ENCODE measurements around the gene SEC16A. TPM values are rescaled to one million over a fixed set of nuclear protein-coding genes. Genes with fewer than 3 reads are reported as not detected.

The SEC16A gene
- polyA plus RNA-seq, 3 donors: 63.2 to 66.9 (median 63.5) TPM

DNA sequence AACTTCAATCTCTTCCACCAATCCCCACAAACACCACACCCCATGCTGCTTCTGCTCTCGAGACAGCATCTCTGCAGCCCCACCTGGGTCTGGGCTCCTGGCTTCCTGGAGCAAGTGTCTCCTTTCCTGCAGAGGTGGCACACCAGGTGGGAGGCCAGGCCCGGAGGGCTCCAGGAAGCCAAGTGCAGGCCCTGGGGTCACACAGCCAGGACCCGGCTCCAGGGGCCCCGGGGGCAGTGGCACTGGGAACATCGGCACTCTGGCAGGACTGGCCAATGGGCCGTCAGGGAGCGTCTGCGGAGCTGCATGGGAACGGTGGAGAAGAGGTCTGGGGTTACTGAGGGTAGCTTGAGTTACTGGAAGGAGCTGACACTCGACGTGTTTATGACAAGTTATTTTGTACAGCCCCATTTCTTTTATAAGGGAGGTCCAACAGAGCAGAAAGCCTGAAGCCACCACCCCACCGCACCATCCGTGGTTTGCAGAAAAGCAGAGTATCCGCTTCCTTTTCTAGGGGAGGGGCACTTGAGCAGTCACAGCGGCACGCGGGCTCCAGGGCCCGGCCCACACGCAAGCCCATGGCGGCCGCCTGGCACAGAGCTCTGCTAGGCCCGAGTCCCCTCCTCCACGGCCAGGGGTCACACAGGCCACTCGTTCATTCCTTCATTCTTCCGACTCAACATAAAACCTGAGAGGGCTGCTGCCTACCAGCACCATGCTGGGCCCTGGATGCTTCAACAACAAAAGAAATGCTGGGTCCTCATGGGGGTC, 28.6 kb downstream of the SEC16A start:
- no peak for DNase-seq (ENCODE audit: extremely low read depth in 1 of 11, low read depth in 9 of 11, low spot score in 4 of 11)

DNA sequence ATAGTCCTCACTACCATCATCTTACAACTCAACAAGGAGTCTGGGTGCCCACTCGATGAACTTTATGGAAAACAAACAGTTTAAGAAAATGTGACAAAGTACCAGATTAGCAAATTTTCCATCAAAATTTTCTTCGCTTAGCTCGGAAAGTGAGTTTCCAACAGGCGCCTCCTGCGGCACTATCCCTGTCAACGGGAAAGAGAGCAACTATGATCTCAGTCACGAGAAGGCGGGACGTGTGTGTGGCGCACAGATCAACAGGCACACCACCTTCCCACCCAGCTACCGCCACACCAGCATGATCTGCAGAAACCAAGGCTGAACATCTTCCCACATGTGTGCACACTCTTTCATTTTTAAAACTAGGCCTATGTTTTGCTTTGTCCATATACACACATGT, 29.5 kb downstream of the SEC16A start:
- DNase-seq (ENCODE audit: extremely low read depth in 1 of 11, low read depth in 9 of 11, low spot score in 4 of 11): no peak

DNA sequence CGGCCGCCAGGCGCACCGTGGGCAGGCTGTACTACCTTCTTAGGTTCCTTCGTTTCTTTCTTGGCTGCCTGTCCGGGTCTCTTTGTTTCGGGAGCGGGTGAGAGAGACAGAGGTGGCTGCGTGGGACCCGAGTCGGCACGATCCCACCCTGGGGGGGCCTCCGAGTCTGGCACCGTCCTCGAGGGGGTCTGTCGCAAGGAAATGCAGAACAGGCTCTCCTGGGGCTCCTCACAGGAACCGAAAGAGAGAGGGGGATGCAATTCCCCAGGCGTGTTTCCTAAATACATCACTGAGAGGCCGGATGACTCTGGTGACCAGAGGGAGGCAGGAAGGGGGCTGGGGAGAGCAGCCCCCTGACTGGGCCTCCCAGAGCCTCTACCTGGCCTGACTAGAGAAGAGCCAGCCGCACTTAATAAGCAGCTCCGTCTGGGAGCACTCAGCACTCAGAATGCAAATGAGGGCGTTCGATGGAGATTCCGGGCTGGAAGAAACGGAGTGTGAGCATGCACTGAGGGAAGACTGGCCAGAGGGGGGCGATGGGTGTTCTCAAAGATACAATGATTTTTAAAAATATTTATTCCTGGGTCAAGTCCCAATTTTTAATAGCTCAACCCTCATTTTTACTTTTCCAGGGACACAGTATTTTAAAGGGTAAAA, 31.5 kb downstream of the SEC16A start:
- DNase-seq (ENCODE audit: extremely low read depth in 1 of 11, low read depth in 9 of 11, low spot score in 4 of 11): no peak

DNA sequence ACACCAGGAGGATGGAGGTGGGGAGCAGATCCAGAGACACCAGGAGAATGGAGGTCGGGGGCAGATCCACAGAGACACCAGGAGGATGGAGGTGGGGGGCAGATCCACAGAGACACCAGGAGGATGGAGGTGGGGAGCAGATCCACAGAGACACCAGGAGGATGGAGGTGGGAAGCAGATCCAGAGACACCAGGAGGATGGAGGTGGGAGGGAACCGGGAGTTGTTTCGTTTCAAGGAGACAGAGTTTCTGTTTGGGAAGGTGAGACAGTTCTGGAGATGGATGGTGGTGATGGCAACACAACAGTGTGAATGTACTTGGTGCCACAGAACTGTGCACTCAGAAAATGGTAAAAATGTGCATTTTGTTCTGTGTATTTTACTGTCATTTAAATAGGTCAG, 34.2 kb downstream of the SEC16A start:
- no peak for DNase-seq (ENCODE audit: extremely low read depth in 1 of 11, low read depth in 9 of 11, low spot score in 4 of 11)

DNA sequence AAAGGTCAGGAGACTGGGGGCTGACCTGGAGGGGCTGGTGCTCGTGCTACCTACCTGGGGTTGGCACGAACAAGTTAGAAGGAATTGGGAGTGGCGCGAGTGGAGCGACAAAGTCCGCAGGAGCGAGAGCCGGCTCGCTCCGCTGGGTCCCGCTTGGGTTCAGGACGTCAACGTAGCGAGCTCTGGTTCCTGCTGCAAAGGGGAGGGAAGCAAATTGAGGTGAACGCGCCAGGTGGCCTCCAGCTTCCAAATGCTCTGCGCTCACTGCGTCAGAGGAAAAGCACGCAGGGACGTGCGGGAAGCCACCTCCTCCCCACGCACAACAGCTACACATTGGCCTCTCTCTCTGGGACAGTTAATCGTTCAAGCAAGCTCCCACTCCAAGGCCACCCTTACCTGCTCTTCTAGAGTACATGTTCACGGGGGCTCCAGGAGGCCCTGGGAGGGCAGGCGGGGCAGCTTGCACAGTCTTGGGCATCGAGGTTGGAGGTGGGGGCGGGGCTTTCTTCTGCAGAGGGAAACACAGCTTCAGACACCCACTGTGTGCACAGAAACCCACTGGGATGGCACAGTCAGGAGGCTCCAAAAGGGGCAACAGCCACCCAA, 35.6 kb downstream of the SEC16A start:
- no peak for DNase-seq (ENCODE audit: extremely low read depth in 1 of 11, low read depth in 9 of 11, low spot score in 4 of 11)

DNA sequence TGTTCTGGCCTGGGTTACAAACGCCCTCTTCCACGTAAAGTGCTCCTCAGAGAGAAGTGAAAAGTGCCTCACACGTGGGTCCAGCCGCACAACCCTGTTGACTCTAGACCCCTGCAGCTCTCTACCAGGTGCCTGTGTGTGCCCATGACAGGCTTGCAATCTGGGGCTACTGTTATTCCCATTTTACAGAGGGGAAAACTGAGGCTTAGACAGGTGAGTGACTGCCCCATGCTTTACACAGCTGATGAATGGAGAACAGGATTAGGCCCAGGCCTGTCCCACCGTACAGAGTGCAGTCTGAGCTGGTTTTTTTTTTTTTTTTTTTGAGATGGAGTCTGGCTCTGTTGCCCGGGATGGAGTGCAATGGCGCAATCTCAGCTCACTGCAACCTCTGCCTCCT, 37.0 kb downstream of the SEC16A start:
- DNase-seq (ENCODE audit: extremely low read depth in 1 of 11, low read depth in 9 of 11, low spot score in 4 of 11): no peak

DNA sequence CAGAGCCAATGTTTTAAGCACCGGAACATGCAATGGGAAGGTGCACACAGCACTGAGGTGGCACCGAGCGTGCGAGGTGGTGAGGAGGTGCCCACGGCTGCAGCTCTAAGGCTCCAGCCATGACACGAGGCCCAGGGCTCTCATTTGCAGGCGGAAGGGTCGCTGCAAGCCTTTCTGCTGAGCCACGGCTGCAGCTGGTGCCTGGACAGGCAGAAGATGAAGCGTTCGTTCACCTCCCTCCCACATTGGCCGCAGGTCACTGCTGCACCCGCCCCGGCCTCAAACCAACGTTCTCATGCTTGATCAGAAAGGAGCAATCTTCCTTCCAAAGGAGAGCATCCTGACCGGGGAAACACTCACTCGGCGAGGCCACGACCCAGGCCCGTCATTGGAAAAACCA, 38.7 kb downstream of the SEC16A start:
- DNase-seq (ENCODE audit: extremely low read depth in 1 of 11, low read depth in 9 of 11, low spot score in 4 of 11): no peak

DNA sequence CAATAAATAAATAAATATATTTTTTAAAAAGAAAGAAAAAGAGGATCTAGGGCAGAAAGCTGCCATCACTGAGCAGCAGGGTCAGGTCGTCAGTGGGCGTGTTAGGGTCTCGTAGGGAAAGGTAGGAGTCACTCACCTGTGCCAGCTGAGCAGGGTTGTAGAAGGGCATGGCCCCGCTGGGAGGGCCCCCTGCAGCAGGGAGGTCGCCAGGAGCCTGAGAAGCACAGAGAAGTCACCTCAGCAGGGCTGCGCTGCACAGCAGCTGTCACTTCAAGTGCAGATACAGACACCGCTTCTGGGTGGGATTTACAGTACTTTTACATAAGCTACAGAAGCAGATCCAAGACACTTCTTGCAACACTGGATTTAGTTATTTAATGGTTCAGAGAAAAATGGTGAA, 39.2 kb downstream of the SEC16A start:
- no peak for DNase-seq (ENCODE audit: extremely low read depth in 1 of 11, low read depth in 9 of 11, low spot score in 4 of 11)

DNA sequence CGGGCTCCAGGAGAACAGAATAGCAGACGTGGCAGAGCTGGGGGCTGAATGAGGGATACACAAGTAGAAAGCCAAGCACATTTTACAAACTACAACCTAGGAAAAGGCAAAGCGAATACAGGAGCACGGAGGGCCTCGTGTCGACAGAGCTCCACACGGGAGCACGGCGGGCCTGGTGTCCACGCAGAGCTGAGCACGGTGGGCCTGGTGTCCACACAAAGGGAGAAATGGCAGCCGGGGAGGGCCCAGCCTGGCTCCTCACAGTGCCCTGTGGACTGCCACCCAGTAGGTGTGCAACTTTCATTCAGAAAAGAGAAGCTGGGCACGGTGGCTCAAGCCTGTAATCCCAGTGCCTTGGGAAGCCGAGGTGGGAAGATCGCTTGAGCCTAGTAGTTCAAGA, 39.8 kb downstream of the SEC16A start:
- DNase-seq (ENCODE audit: extremely low read depth in 1 of 11, low read depth in 9 of 11, low spot score in 4 of 11): no peak

DNA sequence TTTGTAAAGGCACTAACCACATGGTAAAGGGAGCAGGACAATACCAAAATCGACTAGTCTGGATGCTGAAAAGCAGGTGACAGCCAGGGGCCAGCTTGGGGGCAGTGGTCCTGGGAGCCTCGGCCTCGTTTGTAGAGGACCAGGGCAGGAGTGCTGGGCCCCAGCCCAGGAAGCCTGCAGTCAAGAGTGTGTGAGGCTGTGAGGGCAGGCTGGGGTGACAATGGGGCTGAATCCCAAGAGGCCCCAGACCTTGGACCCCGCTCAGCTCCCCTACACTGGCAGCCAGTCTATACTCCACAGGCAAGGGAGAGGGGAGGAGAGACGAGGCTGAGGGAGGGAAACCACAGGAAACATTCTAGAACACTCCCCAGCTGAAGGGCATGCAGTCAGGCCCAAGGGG, 40.6 kb downstream of the SEC16A start:
- DNase-seq (ENCODE audit: extremely low read depth in 1 of 11, low read depth in 9 of 11, low spot score in 4 of 11): no peak

DNA sequence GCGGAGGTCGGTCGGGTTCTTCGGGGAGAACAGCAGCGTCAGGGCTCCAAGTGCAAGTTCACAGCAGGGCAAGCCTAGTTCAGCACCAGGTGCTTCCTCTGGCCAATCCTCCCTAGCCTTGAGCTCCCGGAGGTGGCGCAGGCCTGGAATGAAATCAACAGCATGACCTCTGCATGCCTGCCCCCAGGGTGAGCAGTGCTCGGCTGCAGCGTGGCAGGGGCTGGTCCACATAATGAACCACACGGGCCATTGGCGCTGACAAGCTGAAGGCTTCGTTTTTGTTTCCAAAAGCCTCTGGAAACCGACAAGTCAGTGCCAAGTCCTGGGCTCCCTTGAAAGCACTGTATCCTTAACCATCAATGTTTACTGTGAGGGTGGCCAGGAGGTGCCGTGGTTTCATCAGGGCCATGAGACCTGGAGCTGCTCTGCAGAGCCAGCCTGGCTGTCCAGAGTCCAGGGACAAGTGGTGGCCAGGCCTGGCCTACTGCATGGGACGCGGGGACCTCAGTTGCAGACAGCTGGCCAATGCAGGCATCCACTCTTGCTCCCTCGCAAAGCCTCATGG, 41.1 kb downstream of the SEC16A start:
- DNase-seq (ENCODE audit: extremely low read depth in 1 of 11, low read depth in 9 of 11, low spot score in 4 of 11): no peak

DNA sequence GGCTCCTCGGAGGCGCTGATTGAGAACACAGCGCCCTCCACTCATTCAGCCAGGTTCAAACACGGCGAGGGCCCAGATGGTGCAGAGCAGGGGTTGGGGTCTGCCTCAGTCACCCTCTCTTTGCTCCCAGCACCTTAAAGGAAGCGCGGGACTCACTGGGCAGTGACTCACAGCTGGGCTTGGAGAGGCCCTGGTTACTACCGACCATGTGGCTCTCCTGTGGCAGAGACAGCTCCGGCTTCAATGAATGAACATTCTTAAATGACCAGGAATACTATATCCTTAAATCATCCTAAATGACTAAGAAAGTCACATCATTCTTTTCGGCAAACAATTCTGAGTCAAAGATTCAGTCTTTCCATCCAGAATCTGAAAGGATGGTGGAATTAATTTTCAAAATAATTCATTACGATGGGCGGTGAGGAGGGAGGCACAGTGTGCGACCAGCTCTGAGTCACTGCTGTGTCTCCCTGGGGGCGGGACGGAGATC, 41.6 kb downstream of the SEC16A start:
- no peak for DNase-seq (ENCODE audit: extremely low read depth in 1 of 11, low read depth in 9 of 11, low spot score in 4 of 11)

DNA sequence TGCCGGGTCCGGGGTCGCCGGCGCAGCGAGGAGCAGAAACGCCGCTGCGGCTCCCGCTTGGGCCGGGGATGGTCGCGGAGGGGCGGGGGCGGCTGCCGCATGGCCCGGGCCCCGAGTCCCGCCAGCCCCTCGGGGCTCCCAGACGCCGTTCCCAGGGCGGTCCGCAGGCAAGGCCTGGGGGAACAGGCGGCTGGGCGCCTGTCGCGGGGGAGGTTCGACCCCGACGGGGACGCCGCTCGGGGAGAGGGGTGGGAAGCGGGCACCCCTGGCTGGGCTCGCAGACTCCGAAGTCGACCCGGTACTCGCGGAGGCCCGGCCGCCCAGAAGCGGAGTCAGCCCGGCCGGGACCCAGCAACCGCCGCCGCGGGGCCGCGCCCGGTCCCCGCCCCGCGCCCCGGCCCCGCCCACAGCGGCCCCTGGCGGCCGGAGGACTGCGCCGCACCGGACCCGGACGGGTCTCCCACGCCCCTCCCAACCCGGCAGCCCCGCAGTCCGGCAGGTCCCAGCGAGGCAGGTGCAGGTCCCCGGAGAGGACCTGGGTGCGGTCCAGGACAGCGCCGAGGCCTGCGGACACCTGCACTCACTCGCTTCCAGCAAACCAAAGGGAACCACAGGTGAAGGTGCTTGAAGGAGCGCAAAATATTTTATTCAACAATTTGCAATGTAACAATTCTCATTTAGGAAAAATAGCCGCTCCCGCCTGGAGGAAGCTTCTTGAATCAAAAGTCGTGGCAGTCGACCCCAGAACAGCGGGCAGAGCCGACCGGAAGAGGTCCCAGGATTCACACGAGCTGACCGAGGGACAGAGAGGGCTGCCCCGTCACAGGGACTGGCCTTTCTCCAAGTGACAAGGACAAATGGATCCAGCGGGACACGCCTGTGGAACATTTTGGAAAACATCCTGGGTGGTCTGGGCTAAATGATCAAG, 43.1 kb downstream of the SEC16A start, which contains the start of gene INPP5E:
TSS of gene INPP5E (minus strand) at position 365 of the 928 bp plus-strand sequence. CDS start 426 bp downstream, outside the sequence.
- peak; percentile 24 to 77 (median 60) for DNase-seq (ENCODE audit: extremely low read depth in 1 of 11, low read depth in 9 of 11, low spot score in 4 of 11)

DNA sequence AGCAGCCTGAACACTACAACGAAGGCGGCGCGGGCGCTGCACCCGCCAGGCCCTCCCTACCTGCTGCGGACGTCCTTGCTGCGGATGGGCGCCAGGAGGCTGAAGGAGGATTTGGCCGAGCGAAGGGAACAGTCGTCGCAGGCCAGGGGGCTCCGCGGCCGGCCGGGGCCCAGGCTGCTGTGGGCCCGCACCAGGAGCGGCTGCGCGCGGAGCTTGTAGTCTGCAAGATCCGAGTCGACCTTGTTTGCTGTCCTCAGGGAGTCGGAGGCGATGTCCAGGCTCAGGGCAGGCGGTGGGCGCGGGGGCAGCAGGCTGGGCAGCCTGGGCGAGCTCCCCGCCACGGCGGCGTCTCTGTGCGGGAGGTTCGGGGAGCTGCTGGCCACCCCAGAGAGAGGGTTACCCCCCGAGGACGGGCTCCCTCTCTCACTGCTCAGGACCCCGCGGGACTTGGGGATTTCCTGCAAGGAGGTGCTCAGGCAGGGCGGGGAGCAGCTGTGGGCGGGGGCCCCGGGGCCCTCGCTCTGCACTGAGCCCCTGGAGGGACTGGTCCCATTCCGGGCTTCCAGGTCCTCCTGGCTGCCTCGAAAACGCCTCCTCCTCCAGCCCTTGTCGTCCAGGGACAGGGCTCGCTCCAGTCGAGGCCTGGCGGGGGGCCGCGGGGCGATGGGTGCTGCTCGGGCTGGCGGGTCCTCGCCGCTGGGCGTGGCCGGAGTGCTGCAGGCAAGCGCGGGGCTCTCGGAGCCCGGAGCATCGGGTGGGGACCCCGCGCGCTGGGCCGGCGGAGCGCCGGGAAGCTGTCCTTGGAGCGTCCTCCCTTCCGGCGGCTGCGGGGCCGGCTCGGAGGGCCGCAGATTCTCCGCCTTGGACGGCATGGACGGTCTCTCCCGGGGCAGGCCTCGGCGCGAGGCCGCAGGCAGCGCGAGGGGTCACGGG, 44.0 kb downstream of the SEC16A start:
- DNase-seq (ENCODE audit: extremely low read depth in 1 of 11, low read depth in 9 of 11, low spot score in 4 of 11): peak in 2 of 11 donors; percentile 2 to 12

DNA sequence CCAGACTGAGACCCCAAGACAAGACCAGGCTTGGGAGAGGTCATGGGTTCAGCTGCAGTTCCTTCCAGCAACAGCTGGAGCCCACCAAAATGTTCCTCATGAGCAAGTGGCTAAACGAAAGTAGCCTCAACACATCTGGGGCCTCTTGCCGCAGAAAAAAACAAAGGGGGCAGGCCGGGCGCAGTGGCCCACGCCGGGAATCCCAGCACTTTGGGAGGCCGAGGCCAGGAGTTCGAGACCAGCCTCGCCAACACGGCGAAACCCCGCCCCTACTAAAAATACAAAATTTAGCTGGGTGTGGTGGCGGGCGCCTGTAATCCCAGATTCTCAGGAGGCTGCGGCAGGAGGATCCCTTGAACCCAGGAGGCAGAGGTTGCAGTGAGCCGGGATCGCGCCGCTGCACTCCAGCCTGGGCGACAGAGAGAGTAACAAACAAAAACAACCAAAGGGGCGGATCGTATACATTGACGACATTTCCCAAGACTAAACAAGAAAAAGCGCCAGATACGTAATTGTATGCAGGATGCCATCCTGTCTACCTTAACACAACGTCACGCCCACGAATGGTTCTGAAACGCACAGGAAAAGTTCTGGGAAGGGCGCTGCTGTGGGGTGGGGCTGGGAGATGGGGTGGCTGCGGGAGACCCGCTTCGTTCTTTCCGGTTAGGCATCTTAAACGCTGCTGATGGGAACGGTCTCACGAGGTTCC, 44.8 kb downstream of the SEC16A start:
- DNase-seq (ENCODE audit: extremely low read depth in 1 of 11, low read depth in 9 of 11, low spot score in 4 of 11): peak in 1 of 11 donors; percentile 2

DNA sequence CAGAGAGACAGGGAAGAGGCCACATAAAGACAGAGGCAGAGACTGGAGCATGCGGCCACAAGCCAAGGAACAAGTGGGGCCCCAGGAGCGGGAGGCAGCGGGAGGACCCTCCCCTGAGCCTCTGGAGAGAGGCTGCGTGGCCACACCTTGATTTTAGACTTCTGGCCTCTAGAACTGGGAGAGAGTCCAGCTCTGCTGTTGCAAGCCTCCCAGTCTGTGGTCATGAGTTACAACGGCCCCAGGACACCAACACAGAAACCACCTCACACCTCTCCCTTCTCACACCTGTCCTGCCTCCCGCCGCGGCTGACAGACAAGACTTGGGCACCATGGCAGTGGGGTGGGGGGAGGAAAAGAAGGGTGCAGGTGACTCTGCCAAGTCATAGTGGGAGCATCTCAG, 45.4 kb downstream of the SEC16A start:
- no peak for DNase-seq (ENCODE audit: extremely low read depth in 1 of 11, low read depth in 9 of 11, low spot score in 4 of 11)

DNA sequence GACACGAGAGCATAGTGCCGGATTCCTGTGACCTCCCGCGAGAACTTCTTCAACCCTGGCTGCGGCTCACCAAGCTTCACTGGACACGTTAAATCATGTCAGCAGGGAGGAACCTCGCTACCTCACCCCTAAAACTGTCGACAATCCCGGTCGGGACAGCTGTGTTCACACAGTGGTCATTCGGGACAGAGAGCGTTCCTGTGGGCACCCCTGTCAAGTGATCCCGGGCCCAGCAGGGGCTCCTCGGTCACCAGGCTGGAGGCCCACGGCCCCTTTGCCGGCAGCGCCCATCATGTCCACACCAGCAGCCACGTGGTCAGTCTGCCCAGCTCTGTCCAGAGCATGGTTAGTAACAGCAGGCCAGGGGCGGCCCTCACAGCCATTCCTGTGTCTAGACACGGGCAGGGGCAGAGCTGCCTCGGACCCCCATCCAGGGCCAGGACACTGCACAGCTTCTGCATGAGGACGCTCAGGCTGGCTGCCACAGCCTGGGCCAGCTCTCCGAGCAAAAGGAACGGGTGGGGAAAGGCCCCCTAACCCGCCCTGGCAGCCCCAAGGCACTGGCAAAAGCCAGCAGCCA, 46.7 kb downstream of the SEC16A start:
- DNase-seq (ENCODE audit: extremely low read depth in 1 of 11, low read depth in 9 of 11, low spot score in 4 of 11): no peak
